ENCODE results near the gene POU4F2. TPM values are rescaled to one million over a fixed set of nuclear protein-coding genes. Genes with fewer than 3 reads are reported as not detected.

POU4F2 gene
- total RNA-seq, 4 donors from 2014 or later, result not detected

DNA sequence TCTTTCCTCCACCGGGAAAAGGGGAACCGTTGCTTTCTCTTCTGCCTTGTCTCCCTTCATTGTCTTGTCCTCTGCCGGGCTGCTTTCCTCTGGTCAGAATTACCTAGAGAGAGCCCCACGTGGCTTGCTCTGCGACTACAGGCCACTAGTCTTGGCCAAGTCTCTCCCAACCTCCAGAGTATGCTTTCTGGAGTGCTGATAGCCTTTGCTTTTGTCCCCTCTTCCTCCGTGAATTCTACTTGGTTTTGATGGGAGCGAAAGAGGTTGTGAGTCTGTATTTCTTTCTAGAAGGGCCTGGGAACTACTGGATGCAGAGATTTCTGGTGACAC lies 5.3 kb upstream of the POU4F2 start:
- H3K4me3 ChIP-seq, result no peak overlapping the region
- intact Hi-C loops (cut with DNase I), result no loop called here
- H3K9me3 ChIP-seq, result no peaks in the 10 kb centered on the region
- H3K36me3 ChIP-seq, result no peaks in the 10 kb centered on the region
- peaks cover 0 to 96% (median 15%) of the 10 kb centered on the region in 4 donors for H3K27me3 ChIP-seq
- no peak for DNase-seq
- WGBS, 2 donors, result 4 to 10% methylated on average over 7 of the region's 7 CpGs
- no peak overlapping the region for H3K27ac ChIP-seq
- no peak for TF ChIP-seq POLR2A (IDR thresholded peaks at IDR 0.05)
- TF ChIP-seq, protein P1, sequence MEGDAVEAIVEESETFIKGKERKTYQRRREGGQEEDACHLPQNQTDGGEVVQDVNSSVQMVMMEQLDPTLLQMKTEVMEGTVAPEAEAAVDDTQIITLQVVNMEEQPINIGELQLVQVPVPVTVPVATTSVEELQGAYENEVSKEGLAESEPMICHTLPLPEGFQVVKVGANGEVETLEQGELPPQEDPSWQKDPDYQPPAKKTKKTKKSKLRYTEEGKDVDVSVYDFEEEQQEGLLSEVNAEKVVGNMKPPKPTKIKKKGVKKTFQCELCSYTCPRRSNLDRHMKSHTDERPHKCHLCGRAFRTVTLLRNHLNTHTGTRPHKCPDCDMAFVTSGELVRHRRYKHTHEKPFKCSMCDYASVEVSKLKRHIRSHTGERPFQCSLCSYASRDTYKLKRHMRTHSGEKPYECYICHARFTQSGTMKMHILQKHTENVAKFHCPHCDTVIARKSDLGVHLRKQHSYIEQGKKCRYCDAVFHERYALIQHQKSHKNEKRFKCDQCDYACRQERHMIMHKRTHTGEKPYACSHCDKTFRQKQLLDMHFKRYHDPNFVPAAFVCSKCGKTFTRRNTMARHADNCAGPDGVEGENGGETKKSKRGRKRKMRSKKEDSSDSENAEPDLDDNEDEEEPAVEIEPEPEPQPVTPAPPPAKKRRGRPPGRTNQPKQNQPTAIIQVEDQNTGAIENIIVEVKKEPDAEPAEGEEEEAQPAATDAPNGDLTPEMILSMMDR (IDR thresholded peaks at IDR 0.05), result no peak
- H3K4me1 ChIP-seq, result peaks cover 0 to 13% (median 5%) of the 10 kb centered on the region in 3 donors

DNA sequence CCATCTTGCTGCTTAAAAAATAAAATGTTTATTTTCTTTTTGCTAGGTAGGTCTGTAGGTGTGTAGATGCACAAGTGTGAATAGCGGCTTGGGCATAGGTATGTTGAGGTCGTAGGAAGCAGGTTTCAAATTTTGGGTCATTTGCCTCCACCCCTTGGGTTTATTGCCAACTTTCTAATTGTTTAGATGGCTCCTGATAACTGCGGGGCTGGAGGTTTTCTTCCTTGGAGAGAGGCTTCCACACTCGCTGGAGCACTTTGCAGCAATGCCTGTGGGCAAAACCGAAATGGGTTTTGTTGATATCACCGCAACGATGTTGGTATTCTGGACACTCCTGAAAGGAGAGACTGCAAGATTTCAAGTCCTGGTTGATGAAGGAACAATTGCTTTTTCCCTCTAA lies 3.9 kb upstream of the POU4F2 start:
- H3K36me3 ChIP-seq, result no peaks in the 10 kb centered on the region
- H3K4me3 ChIP-seq, result no peak overlapping the region
- no peak overlapping the region for H3K27ac ChIP-seq
- no peaks in the 10 kb centered on the region for H3K9me3 ChIP-seq
- no peak for DNase-seq
- TF ChIP-seq, protein P1 (IDR thresholded peaks at IDR 0.05), result no peak
- TF ChIP-seq POLR2A (IDR thresholded peaks at IDR 0.05), result no peak
- peaks cover 11 to 26% (median 11%) of the 10 kb centered on the region in 3 donors for H3K4me1 ChIP-seq
- intact Hi-C loops (cut with DNase I), result no loop called here
- H3K27me3 ChIP-seq, result peaks cover 0 to 99% (median 23%) of the 10 kb centered on the region in 4 donors
- 7 to 14% methylated on average over 7 of the region's 7 CpGs for WGBS, 2 donors

DNA sequence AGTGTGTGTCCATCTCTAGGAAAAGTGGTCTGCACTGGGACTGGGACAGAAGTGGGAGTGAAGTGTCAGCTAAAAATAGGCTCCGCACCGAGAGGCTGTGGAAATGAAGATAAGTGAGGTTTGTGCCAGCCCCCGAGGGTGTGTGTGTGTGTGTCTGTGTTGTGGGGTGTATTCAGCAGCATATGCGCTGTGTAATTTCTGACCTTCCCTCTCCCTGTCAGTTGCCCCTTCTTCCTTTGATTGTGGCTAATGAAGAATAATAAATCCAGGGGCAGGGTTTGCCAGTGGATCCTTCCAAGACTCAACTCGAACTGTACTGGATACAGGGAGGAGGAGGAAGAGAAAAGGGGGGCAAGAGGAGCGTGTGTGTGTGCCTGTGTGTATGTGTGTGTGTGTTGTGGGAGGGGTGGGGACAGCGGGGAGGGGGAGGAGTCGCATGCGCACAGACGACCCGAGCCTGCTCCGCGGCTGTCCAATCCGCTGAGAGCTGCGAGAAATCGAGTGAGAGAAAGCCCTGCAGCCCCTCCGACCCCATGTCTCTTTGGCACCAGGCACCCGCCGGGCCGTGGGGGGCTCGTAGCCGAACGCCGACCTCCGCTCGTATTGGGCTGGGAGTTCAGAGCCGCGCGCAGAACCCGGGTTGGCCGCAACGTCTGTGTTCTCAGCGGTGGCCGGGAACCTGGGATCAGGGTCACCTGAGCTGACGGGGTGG lies 916 bp upstream of the POU4F2 start:
- H3K9me3 ChIP-seq, result no peaks in the 10 kb centered on the region
- peaks cover 6 to 100% (median 33%) of the 10 kb centered on the region in 4 donors for H3K27me3 ChIP-seq
- TF ChIP-seq, protein P1 (IDR thresholded peaks at IDR 0.05), result no peak
- TF ChIP-seq POLR2A (IDR thresholded peaks at IDR 0.05), result no peak
- H3K36me3 ChIP-seq, result no peaks in the 10 kb centered on the region
- 7 to 15% methylated on average over 12 to 20 of the region's 35 CpGs for whole genome bisulfite sequencing, 2 donors
- H3K27ac ChIP-seq, result no peak overlapping the region
- intact Hi-C loops (cut with DNase I), result no loop called here
- peak overlapping the region in 1 of 4 donors; percentile 49 for H3K4me3 ChIP-seq
- no peak for DNase-seq
- H3K4me1 ChIP-seq, result peaks cover 11 to 36% (median 11%) of the 10 kb centered on the region in 3 donors

DNA sequence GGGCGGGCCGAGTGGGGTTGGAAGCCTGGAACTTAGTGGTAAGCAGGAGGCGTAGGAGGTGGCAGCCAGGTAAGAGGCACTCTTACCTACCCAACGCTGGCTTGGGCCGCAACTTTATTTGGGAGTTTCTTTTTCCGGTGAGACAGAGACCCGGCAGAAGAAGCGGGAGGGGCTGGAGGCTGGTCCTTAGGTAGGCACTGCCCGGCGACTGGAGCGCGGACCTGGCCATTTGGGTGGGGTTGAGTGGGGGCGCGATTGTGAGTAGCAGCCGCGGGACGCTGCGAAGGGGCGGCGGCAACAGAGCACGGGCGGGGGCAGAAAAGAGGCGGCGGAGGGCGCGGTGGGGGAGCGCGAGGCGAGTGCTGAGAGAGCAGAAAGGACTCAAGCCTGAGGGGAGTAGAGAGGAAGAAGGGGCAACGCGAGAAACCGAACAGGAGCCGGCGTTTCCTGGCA lies 334 bp upstream of the POU4F2 start:
- no peaks in the 10 kb centered on the region for H3K36me3 ChIP-seq
- peak overlapping the region in 2 of 4 donors; percentile 13 to 49 for H3K4me3 ChIP-seq
- H3K9me3 ChIP-seq, result no peaks in the 10 kb centered on the region
- H3K27ac ChIP-seq, result no peak overlapping the region
- WGBS, 2 donors, result 9 to 15% methylated on average over 14 to 21 of the region's 34 CpGs
- DNase-seq, result no peak
- intact Hi-C loops (cut with DNase I), result no loop called here
- peaks cover 11 to 36% (median 11%) of the 10 kb centered on the region in 3 donors for H3K4me1 ChIP-seq
- H3K27me3 ChIP-seq, result peaks cover 6 to 100% (median 33%) of the 10 kb centered on the region in 4 donors
- no peak for TF ChIP-seq POLR2A (IDR thresholded peaks at IDR 0.05)

DNA sequence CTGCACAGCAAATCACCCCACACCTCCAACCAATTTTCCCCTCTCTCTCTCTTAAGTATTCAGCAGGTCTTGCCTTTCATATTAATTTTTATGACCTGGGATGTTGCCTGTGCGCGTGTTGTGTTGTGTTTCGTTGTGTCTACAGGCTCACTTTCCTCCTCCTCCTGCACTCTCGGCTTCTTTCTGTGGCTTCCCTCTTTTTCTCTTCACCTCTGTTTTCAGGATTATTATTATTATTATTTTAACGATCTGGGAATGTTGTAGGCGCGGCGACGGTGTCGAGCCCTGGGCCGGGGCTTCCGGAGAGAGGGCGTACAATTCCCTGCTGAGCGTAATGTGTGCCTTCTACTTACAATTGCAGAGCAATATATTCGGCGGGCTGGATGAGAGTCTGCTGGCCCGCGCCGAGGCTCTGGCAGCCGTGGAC lies 826 bp downstream of the POU4F2 start:
- Histone ChIP-seq H3K27ac (no peak overlapping the region), H3K27me3 (peaks cover 6 to 100% (median 32%) of the 10 kb centered on the region in 4 donors), H3K4me3 (peak overlapping the region in 1 of 4 donors; percentile 49), H3K9me3 (no peaks in the 10 kb centered on the region), H3K4me1 (peaks cover 11 to 36% (median 11%) of the 10 kb centered on the region in 3 donors), H3K36me3 (no peaks in the 10 kb centered on the region)
- intact Hi-C loops (cut with DNase I), result no loop called here
- WGBS, 2 donors, result 5 to 7% methylated on average over 19 to 20 of the region's 20 CpGs
- TF ChIP-seq POLR2A (IDR thresholded peaks at IDR 0.05), result no peak
- TF ChIP-seq, protein P1 (IDR thresholded peaks at IDR 0.05), result no peak
- no peak for DNase-seq

All from esophagus squamous epithelium (tissue), 5 donors.